Limb (tissue), 2 donors: ENCODE results near the gene BTBD2.
"Not testable (repeated sequence)": the region's sequence is repeated elsewhere in the genome, so short reads cannot be mapped to it uniquely, and the experiment has no call there.

Experiments used
- DNase-seq, 2 donors: peaks; one replicate each; pipeline ENCODE4 v3.0.0-alpha.2; 2016; ENCODE audit errors: extremely low spot score in 2 of 2

BTBD2 gene

GRCh38 chr19:2040647-2041432 is 25.3 kb upstream of the BTBD2 start:
- DNase-seq = peak in 1 of 2 donors; percentile 29

DNA sequence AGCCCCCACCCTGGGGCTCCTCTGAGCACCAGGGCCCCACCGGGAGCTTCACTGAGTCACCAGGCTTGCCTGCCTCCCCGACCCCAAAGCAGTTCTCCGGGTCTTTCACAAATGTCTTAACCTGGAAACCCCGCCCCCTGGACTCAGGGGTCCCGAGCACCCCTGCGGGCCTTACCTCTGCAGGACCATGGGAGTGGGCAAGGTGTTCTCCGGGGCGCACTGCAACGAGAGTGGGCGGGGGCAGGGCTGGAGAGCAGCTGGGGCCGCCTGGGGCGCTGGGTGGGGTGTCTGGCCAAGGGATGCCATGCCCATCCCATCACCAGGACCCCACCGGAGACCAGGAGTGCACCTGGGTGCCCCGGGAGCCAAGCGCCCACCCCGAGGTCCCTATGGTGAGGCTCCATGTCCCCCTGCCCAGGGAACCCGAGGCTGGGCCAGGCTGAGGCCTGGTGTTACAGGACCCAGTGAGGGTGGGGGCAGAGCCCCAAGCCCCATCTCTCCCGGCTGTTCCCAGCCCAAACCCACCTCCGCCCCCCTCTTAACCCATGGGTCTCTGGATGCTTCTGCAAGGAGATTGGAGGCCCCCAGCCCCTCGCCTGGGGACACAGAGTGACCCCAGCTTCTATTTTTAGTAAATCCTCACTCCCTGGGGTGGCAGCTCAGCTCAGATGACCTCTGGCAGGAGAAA is 24.6 kb upstream of the BTBD2 start:
- peak in 1 of 2 donors; percentile 35 for DNase-seq

GRCh38 chr19:2039089-2039958 is 23.8 kb upstream of the BTBD2 start:
- peak in 1 of 2 donors; percentile 31 for DNase-seq

DNA sequence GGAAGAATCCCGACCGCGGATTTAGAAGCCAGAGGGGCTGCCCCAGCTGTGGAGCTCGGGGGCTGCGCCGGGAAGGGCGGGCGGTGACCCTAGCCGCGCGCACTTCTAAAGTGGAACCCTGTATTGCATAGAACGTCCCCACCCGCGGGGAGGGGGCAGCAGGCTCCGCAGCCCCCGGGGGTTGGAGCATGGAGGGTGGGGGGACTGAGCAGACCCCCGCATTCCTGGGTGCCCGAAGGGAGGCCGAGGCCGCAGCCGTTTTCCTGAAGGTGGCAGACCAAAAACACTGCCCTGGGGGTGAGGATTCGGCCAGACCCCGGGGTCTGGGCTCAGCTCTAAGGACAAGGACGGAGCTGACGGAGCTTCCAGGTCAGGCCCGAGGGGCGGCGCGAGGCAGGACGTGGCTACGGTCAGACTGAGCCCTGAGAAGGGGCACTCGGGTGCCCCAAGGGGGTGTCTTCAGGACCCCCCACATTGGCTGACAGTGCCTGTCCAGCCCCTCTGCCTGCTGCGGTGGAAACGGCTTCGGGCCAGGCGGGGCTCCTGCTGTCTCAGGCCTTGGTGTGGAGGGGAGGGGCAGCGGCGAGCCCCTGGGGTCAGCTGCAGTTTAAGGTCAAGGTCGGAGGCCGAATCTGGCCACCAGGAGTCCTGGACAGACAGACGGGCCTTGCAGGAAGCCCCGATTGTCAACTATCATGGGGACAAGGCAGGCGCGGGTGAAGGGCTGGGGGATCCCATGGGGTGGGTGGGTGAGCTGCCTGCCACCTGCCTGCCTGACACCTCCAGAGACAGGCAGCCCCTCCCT is 23.0 kb upstream of the BTBD2 start:
- DNase-seq = no peak

GRCh38 chr19:2037651-2038255 is 22.2 kb upstream of the BTBD2 start:
- no peak for DNase-seq

DNA sequence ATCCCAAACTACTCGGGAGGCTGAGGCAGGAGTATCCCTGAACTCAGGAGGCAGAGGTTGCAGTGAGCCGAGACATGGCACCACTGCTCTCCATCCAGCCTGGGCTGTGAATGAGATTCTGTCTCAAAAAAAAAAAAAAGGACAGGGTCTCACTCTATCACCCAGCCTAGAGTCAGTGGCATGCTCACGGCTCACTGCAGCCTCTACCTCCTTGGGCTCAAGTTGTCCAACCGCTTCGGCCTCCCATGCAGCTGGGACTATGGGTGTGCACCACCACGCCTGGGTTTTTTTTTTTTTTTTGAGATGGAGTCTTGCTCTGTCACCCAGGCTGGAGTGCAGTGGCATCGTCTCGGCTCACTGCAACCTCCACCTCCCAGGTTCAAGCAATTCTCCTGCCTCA is 20.9 kb upstream of the BTBD2 start:
- DNase-seq = no peak

GRCh38 chr19:2035590-2035991 is 20.1 kb upstream of the BTBD2 start:
- no peak for DNase-seq

GRCh38 chr19:2034729-2035589 is 19.4 kb upstream of the BTBD2 start:
- peak in 1 of 2 donors; percentile 41 for DNase-seq

DNA sequence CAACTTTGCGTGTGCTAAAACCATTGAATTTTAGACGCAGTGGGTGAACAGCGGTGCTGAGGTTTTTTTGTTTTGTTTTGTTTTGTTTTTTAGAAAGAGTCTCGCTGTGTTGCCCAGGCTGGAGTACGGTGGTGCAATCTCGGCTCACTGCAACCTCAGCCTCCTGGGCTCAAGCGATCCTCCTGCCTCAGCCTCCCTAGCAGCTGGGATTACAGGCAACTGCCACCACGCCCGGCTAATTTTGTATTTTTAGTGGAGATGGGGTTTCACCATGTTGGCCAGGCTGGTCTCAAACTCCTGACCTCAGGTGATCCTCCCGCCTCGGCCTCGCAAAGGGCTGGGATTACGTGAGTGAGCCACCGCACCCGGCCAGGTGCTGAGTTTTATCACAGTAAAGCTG is 18.7 kb upstream of the BTBD2 start:
- not testable (repeated sequence) for DNase-seq

DNA sequence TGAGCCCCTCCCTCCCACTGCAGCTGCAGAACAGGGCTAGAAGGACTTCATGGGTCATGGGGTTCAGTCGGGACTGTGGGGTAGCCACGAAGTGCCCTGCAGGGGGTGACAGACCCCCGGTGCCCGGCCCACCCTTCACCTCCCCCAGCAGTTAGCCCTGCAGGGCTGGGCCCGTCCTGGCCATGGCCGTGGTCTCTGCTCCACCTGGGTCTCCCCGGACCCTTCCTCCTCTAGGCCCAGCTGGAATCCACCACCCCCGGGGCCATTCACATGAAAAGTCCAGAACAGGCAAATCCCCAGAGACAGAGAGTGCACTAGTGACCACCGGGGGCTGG is 18.3 kb upstream of the BTBD2 start:
- DNase-seq = no peak

DNA sequence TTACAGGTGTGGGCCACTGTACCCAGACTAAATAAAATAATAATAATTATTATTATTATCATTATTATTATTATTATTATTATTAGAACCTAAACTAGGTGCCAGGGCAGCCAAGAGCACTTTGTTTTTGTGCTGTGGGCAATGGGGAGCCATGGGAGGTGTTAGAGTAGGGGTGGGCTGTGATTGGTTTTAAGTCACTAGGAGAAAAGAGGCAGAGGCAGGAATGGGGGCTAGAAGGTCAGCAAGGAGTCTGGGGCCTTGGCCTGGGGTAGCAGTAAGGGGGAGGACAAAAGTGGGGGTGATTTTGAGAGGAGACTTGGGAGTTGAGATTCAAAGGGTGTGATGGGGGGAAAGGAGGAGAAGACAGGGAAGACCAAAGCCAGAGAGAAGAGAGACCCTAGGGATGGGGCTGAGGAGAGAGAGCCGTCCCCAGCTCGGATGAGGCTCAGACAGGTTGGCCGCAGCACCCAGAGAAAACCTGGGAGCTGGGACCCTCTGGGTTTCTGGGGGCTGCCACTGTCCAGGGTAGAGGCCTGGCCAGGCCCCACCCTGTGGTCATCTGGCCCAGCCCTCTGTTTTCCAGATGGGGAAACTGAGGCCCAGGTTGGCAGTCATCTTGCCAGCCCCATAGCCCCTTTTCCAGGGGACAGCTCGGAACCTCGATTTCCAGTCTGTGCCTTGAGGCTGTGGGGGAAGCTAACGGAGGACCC is 17.8 kb upstream of the BTBD2 start:
- DNase-seq = no peak

GRCh38 chr19:2032296-2032941 is 16.9 kb upstream of the BTBD2 start:
- DNase-seq = peak; percentile 79 to 86

DNA sequence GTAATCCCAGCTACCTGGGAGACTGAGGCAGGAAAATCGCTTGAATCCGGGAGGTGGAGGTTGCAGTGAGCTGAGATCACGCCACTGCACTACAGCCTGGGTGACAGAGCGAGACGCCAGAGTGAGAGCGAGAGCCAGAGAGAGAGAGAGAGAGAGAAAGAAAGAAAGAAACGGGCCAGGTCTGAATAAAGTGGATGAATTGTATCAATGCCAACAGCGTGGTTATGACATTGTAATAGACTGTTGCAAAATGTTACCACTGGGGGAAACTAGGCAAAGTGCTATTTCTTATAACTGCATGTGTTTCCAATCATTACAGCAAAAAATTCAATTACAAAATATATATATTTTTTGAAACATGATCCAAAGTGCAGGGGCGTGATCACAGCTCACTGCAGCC is 11.8 kb upstream of the BTBD2 start:
- DNase-seq = peak in 1 of 2 donors; percentile 52

GRCh38 chr19:2026770-2027169 is 11.3 kb upstream of the BTBD2 start:
- no peak for DNase-seq

DNA sequence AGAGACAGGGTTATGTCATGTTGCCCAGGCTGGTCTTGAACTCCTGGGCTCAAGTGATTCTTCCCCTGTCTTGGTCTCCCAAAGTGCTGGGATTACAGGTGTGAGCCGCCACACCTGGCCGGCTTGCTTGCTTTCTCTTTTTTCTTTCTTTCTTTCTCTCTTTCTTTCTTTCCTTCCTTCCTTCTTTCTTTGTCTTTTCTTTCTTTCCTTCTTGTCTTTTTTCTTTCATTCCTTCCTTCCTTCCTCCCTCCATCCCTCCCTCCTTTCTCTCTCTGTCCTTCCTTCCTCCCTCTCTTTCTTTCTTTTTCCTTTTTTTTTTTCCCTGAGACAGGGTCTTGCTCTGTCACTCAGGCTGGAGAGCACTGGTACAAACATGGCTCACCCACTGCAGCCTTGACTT is 6.8 kb upstream of the BTBD2 start:
- DNase-seq = no peak

DNA sequence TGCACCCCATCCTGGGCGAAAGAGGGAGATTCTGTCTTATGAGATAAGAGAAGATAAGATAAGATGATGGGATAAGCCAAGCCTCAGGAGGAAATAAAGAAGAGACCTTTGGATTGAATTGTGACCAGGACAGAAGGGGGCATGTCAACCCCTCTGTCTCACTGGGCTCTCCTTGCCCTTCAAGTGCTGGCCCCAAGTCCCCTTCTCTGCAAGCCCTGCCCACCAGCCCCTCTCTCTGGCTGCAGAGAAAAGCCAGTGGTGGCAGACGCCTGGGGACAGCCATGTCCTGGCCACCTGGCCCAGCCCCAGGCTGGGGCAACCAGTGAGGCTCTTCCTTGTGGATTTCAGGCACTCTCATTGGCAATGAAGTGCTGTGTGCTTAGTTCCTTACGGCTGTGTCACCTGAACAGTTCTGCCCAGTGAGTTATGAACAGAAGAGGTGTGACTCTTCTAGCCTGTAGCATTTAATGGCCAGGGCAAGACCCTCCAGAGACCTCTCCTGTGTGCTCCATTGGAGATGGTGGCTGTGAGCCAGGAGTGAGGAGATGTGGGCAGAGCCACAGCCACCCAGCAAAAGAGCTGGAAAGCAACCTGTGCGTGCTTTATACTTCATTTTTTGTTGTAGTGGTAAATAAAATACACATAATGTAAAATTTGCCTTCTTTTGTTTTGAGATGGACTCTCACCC is 6.1 kb upstream of the BTBD2 start:
- DNase-seq = no peak

- DNase-seq = no peak
Measured at GRCh38 chr19:2018752-2019151, 3.2 kb upstream of the BTBD2 start.
